ENCODE measurements around the gene LYPLA2. TPM values are rescaled to one million over a fixed set of nuclear protein-coding genes. Genes with fewer than 3 reads are reported as not detected.

The LYPLA2 gene
- total and polyA plus RNA-seq, 2 of the 8 experiments (the other 6 are each of a cell fraction or from before 2014, with no cell fraction given): 138 to 211 TPM

DNA sequence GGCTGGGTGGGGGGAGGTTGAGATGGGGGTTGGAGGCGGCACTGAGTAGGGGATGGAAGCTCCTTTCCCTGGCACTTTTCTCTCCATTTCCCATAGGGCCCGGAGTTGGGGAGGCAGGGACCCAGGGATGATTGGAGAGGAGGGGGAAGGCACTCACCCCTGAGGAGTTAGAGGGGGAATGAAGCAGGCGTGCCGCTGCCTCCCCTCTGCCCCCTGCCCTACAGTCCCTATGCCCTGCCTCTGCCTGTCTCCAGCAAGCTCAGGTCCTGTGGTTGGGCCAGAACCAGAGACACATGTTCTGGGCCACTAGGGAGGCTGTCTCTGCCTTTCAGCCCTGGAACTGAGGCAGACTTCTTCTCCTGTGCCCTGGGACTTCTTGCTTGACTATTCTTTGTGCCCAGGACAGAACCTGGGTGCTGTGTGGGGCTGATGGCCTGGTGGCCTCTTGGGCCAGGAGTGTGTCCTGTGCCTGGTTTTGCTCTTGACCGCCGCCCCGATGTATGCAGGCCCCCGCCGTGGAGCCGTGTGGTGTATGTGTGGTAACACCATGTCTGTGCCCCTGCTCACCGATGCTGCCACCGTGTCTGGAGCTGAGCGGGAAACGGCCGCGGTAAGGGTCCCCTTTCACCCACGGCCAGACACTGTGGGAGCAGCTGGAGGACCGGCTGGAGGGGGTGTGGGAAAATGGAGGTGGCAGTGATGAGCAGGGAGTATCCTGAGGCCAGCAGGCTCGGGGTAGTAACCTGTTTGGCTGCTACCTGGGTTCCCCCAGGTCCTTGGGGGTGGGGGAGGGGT lies 1.4 kb downstream of the LYPLA2 start:
- H3K79me2 ChIP-seq (ENCODE audit: control insufficient read depth in 1 of 2, insufficient read depth in 2 of 2, low read length in 2 of 2): peaks cover 4 to 21% of the 10 kb centered on the region in 2 experiments; a peak in 3 of 4 replicates
- peak overlapping the region; percentile 73 for H4K91ac ChIP-seq (replicated peaks; ENCODE audit: insufficient read length, low read length)
- POLR2A ChIA-PET (ENCODE audit: partially characterized antibody): interaction anchor here (0.7 to 16.2 kb wide), 9 partner anchors 7 to 112 kb away, joined by 3 to 192 read pairs (median 8); partner anchors contain the start of genes ELOA, GALE, PITHD1 and RPL11
- 74% methylated on average over 10 of the region's 19 CpGs; no CpG with 5 or more reads in 1 of the 2 experiments for WGBS, 2 experiments (ENCODE audit: extremely low coverage in 1 of 2, insufficient coverage in 1 of 2, insufficient read length in 1 of 2, insufficient replicate concordance in 2 of 2, low coverage in 1 of 2, low lambda C conversion rate in 2 of 2, missing lambda C conversion rate in 1 of 2)
- H4K5ac ChIP-seq (ENCODE audit: insufficient read length, low read depth, low read length): peak overlapping the region; percentile 25
- H3K56ac ChIP-seq (replicated peaks; ENCODE audit: insufficient read length, low read depth, low read length): no peak overlapping the region
- peaks cover 7 to 10% of the 10 kb centered on the region in 2 experiments for H4K20me1 ChIP-seq (replicated peaks in 1 of 2; ENCODE audit: control insufficient read depth in 1 of 2, insufficient read depth in 2 of 2, low read length in 2 of 2)
- no peak overlapping the region for H2BK120ac ChIP-seq (replicated peaks; ENCODE audit: low read depth, low read length)
- peak overlapping the region; percentile 49; the same call in 1 of the 2 replicates for H2AK5ac ChIP-seq (ENCODE audit: low read depth, low read length)
- H3K9ac ChIP-seq (replicated peaks in 1 of 4; ENCODE audit: extremely low read depth in 1 of 4, low read depth in 3 of 4, low read length in 3 of 4): peak overlapping the region in 3 of 4 experiments; percentile 36 to 64 (median 46); a peak in 4 of 7 replicates
- H3K27me3 ChIP-seq (replicated peaks in 1 of 4; ENCODE audit: control insufficient read depth in 3 of 4, extremely low read depth in 1 of 4, insufficient read depth in 3 of 4, low read length in 3 of 4): no peaks in the 10 kb centered on the region
- H3K79me1 ChIP-seq (ENCODE audit: low read depth, low read length): peaks cover 10% of the 10 kb centered on the region; the same call in 1 of the 2 replicates
- no peak overlapping the region for H2BK20ac ChIP-seq (ENCODE audit: low read length)
- H3K4me3 ChIP-seq (ENCODE audit: extremely low read depth in 1 of 4, insufficient read depth in 2 of 4, low read depth in 3 of 4, low read length in 4 of 4): peak overlapping the region; percentile 63 to 100 (median 96)
- FAIRE-seq (no peak), DNase-seq (ENCODE audit: low read depth in 1 of 2, low spot score in 2 of 2) (no peak)
- H2BK12ac ChIP-seq (ENCODE audit: low read depth, low read length): peak overlapping the region; percentile 11; the same call in 1 of the 2 replicates
- H3K9me3 ChIP-seq (ENCODE audit: insufficient read depth in 2 of 2, low read depth in 1 of 2, low read length in 1 of 2): no peaks in the 10 kb centered on the region
- no peak overlapping the region for H3K14ac ChIP-seq (ENCODE audit: insufficient read length)
- H3K4me1 ChIP-seq (replicated peaks in 1 of 4; ENCODE audit: control insufficient read depth in 3 of 4, insufficient read depth in 4 of 4, low read length in 3 of 4): peaks cover 0 to 11% (median 6%) of the 10 kb centered on the region in 4 experiments; a peak in 5 of 7 replicates
- H2BK15ac ChIP-seq (ENCODE audit: low read length): no peak overlapping the region
- H3K27ac ChIP-seq (ENCODE audit: low read depth, low read length): no peak overlapping the region
- H3K23ac ChIP-seq (ENCODE audit: insufficient read length): no peak overlapping the region
- H3K4me2 ChIP-seq (ENCODE audit: insufficient read depth in 1 of 2, low read depth in 2 of 2, low read length in 2 of 2): peak overlapping the region; percentile 74 to 96
- H3K18ac ChIP-seq (ENCODE audit: extremely low read depth, low read length): no peak overlapping the region
- H2BK5ac ChIP-seq (ENCODE audit: low read depth, low read length): peak overlapping the region; percentile 81
- peak overlapping the region; percentile 89 for H3K4ac ChIP-seq (replicated peaks; ENCODE audit: insufficient read length, low read depth, low read length)
- H3K36me3 ChIP-seq (ENCODE audit: control insufficient read depth in 2 of 4, insufficient read depth in 4 of 4, low read length in 3 of 4): peaks cover 2 to 23% (median 22%) of the 10 kb centered on the region in 4 experiments; a peak in 6 of 8 replicates
- H3K23me2 ChIP-seq (ENCODE audit: low read depth, low read length): peaks cover 9% of the 10 kb centered on the region
- peak overlapping the region; percentile 80; the same call in 1 of the 2 replicates for H4K8ac ChIP-seq (ENCODE audit: extremely low read depth, insufficient read depth, low read length)
- no peak overlapping the region for H2AFZ ChIP-seq (ENCODE audit: low read length)
- CTCF ChIA-PET (ENCODE audit: partially characterized antibody): interaction anchor here (0.7 to 2.0 kb wide), 6 partner anchors 10 to 75 kb away, joined by 3 to 8 read pairs (median 4); partner anchors contain the start of gene FUCA1
- TF ChIP-seq GABPA (IDR thresholded peaks at IDR 0.05; ENCODE audit: borderline replicate concordance, insufficient read depth, low read length) (no peak), EP300 (IDR thresholded peaks at IDR 0.05; ENCODE audit: borderline replicate concordance in 1 of 2, low read depth in 2 of 2, low read length in 2 of 2) (no peak), PHF8 (conservative IDR thresholded peaks at IDR 0.05; ENCODE audit: low read depth, low read length) (no peak), HDAC6 (IDR thresholded peaks at IDR 0.05; ENCODE audit: low read depth, low read length) (no peak), KDM4A (IDR thresholded peaks at IDR 0.05; ENCODE audit: low read depth, low read length, severe bottlenecking) (no peak), ASH2L (IDR thresholded peaks at IDR 0.05; ENCODE audit: low read length) (no peak)
- TF ChIP-seq, protein P1, sequence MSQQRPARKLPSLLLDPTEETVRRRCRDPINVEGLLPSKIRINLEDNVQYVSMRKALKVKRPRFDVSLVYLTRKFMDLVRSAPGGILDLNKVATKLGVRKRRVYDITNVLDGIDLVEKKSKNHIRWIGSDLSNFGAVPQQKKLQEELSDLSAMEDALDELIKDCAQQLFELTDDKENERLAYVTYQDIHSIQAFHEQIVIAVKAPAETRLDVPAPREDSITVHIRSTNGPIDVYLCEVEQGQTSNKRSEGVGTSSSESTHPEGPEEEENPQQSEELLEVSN (IDR thresholded peaks at IDR 0.05): no peak
- TF ChIP-seq, protein P2, sequence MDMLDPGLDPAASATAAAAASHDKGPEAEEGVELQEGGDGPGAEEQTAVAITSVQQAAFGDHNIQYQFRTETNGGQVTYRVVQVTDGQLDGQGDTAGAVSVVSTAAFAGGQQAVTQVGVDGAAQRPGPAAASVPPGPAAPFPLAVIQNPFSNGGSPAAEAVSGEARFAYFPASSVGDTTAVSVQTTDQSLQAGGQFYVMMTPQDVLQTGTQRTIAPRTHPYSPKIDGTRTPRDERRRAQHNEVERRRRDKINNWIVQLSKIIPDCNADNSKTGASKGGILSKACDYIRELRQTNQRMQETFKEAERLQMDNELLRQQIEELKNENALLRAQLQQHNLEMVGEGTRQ (IDR thresholded peaks at IDR 0.05; ENCODE audit: low read length): no peak

All from H1 (cell line).